ENCODE results near the gene DLK1.

GRCh38 chr14:100784523-100785337, 58.0 kb downstream of the DLK1 start:
- no peak for TF ChIP-seq CTCF (IDR thresholded peaks at IDR 0.05)
- TF ChIP-seq EP300 (IDR thresholded peaks at IDR 0.05; ENCODE audit: low read depth) = no peak
- no peak for TF ChIP-seq POLR2A (IDR thresholded peaks at IDR 0.05)
- no peak for TF ChIP-seq POLR2AphosphoS5 (IDR thresholded peaks at IDR 0.05)

Measured in transverse colon (tissue), 4 donors.